Body of pancreas (tissue), 4 donors: ENCODE data around the gene CSPG4.
"Not testable (repeated sequence)": the region's sequence is repeated elsewhere in the genome, so short reads cannot be mapped to it uniquely, and the experiment has no call there.

Experiments
- CTCF ChIP-seq, 7 experiments: fragments of 450-650 bp in 4 of 7; fragments of 200-600 bp in 3 of 7; sonication (generic) in 3 of 7; IDR thresholded peaks; one replicate each; pipeline ENCODE4 v1.5.1; 2016 to 2019; ENCODE audit warnings: antibody characterized with exemption in 7 of 7
- POLR2A ChIP-seq, 3 donors: fragments of 450-650 bp; IDR thresholded peaks; one replicate each; pipeline ENCODE4 v1.6.1; 2016; ENCODE audit warnings: antibody characterized with exemption in 3 of 3, mild to moderate bottlenecking in 2 of 3

GRCh38 chr15:75734861-75735760 is 22.5 kb upstream of the CSPG4 start:
- TF ChIP-seq CTCF, POLR2A (IDR thresholded peaks at IDR 0.05): not testable (repeated sequence)
